ENCODE measurements around the gene MFNG.

MFNG gene

DNA sequence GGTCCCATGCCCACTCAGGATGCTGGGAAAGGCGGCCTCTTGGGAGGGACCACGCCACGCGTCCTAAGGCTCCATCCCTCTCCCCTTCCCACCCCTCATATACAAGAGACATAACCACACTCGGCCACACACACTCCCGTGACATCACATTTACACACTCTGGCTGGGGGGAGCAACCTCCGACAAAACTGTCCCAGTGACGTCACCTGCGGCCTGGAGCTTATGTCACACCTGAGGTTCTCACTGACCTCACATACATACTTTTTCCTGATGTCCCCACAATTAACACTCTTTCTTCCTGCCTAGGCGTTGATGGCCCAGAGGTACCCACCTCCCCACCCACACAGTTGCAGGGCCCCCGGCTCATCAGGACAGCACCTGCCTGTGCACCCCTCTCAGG, 60.8 kb downstream of the MFNG start:
- no peak for DNase-seq (ENCODE audit: low read depth in 2 of 2)

DNA sequence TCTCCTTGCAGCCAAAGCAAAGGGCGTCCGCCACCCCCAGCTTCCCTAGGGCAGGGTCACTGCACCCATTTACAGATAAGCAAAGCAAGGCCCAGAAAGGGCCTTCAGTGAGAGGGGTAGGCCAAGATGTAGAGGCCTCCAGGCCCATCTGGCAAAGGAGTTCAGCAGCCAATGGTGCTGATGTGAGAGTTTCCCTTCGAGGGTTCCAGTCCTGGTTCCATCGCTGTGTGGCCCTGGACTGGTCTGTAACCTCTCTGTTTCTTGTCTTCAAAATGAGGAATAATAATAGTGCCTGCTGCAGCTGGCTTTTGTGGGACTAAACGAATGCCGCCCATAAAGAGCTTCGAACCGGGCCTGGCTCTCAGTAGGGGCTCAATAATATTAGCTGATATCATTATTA, 62.9 kb downstream of the MFNG start:
- no peak for DNase-seq (ENCODE audit: low read depth in 2 of 2)

DNA sequence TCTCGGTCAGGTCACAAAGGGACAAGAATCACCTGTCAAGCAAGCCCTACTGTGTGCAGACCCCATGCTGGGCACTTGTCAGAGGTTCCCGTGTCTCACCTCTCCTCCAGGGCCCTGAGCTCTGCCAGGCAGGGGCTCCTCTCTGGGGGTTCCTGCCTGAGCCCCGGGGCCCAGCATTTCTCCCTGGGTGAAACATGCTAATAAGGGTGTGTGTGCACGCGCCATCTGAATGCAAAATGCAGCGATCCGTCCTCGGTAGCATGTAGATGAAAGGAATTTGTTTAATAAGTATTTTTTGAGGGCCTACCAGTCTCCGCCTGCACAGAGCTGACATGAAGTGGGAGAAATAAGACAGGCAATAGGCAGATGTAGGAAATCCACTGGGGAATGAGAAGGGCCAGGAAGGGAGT, 64.7 kb downstream of the MFNG start:
- DNase-seq (ENCODE audit: low read depth in 2 of 2), result no peak

DNA sequence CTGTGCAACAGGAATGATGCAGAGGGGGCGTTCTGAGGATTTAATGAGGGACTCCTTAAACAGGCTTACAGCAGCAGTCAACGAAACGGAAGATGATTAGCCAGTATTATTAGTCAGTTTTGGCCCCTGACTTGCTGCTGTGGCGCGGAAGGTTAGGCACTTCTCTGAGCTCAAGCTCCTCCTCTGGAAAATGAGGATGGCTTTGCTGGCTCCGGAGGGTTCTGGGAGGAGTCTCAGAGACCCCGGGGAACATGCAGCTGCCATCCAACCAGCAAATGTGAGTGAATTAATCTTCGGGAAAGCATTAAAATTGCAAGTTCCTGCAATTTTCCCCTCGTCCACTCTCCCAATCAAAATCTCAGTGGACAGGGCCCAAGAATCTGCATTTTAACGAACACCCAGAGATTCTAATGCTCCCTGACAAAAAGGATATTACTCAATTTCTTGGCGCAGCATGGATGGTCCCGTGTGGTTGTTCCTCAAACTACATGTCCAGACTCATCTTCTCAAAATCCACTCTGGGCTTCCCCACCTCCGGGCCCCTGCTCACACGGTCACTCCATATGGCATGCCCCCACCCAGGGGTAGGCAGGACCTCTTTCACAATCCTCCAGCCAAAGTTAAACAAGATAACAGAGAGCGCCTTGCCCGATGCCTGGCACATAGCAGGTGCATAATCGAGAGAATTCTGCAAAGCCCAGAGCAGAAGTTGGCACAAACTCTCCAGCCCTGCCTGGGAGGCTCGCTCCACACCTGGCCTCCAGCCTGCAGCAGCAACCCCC, 65.3 kb downstream of the MFNG start:
- no peak for DNase-seq (ENCODE audit: low read depth in 2 of 2)

DNA sequence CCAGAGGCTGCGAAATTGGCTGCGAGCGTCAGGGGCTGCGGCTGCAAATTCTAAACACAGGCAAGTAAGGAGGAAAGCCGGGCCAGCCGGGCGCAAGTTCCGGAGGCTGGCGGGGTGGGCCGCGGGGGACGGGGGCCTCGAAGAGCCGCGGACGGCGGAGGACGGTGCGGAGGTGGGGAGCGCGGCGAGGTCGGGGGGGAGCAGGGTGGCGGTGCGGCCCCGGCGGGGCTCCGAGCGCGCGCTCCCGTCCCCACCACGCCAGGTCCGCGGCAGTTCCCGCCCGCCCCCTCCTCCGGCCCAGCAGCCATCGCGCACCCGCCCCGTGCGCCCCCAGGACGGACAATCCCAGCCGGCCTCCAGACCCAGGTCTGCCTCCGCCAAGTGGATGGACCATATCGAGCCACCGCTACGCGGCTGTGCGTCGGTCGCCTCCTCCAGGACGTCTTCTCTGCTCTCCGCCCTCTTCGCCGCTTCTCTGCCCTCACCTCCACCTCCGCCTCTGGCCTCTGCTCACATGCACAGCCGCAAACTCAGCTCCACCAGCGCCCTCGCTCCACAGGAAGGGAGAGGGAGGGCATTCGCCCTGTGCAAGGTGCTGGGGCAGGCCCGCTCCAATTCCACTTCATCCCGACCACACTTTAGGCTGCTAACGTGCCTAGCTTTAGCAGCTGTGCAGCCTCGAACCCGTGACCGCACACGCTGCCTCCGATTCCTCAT, 66.1 kb downstream of the MFNG start:
- DNase-seq (ENCODE audit: low read depth in 2 of 2), result no peak

DNA sequence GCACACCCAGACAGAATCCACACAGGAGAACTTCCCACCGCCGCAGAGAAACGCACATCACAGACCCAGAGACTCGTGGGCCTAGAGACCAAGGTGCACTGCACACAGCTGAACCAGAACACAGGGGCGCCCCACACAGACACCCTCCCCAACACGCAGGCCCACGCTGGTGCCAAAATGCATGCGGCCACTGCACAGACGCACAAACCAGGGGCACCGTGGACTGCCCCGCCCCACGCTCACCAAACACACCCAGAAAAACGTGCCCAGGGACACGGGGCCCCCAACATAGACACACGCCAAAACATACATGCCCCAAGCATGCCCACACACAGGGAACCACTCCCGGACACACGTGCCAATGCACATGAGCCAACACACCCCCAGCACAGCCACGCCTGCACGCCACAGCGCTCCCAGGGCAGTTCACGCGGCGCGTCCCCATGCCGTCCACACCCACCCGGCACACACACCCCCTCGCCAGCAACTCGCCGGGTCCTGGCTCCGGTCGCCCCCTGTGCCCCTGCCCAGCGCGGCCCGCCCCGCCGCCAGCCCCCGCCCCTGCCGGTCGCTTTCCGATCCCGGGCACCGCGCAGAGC, 66.7 kb downstream of the MFNG start:
- no peak for DNase-seq (ENCODE audit: low read depth in 2 of 2)
